AG10803 (cell line): ENCODE results near the gene TSTD1.
A peak's percentile ranks its signal among the peaks of the same experiment; 100 is the strongest.

Experiments
- DNase-seq: peaks from one replicate; pipeline ENCODE4 v3.0.0; 2010; ENCODE audit warnings: low read depth
- H3K4me3 ChIP-seq: 2 replicates; pipeline ENCODE4 v1.5.1; 2011; ENCODE audit warnings: mild to moderate bottlenecking, low read length, control low read depth
- TF ChIP-seq, protein P1 (sequence below): conservative IDR thresholded peaks from 2 replicates; pipeline ENCODE4 v1.5.1; 2011; ENCODE audit warnings: mild to moderate bottlenecking, low read length, control low read depth, inconsistent platforms

The TSTD1 gene

DNA sequence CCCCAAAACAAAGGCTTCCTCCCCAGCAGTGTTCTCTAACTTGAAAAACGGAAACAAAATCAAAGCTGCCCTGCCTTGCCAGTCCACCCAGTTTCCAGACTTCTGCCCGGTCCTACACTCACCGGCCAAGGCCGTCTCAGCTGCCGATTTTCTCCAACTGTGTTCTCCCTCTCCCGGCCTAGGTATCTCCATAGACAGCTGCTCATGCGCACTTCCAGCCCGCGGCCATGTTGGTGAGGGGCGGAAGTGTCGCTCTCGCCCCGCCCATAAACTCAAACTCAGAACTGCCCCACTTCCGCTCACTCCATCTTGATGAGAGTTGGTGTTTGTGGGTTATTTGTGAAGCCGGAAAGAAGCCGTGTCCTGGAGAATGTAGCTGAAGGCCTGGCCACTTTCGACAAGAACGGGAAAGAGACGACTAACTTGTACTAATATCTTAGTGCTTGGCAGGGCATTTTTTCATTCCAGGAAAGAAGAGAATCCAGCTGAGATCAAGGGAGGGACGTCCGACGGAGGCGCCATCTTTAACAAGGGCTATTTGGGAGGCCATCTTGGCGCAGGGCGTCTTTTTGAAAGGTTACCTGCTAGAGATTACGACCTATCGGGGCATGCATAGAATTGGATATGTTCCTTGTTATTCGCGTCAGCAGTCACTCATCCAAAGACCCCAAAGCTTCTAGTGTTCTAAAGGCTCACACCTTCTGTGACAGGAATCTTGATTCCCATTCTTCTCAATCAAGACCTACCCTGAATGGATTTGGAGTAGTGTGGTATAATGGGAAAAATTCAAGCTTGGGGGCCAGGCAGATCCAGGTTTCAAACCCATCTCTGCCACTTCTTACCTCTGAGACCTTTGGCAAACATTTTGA lies 7.2 kb upstream of the TSTD1 start, which contains the start of gene USF1:
TSS of gene USF1 (minus strand) at position 242 of the 869 bp plus-strand sequence. CDS start 2,702 bp downstream, outside the sequence.
- TF ChIP-seq, protein P1, sequence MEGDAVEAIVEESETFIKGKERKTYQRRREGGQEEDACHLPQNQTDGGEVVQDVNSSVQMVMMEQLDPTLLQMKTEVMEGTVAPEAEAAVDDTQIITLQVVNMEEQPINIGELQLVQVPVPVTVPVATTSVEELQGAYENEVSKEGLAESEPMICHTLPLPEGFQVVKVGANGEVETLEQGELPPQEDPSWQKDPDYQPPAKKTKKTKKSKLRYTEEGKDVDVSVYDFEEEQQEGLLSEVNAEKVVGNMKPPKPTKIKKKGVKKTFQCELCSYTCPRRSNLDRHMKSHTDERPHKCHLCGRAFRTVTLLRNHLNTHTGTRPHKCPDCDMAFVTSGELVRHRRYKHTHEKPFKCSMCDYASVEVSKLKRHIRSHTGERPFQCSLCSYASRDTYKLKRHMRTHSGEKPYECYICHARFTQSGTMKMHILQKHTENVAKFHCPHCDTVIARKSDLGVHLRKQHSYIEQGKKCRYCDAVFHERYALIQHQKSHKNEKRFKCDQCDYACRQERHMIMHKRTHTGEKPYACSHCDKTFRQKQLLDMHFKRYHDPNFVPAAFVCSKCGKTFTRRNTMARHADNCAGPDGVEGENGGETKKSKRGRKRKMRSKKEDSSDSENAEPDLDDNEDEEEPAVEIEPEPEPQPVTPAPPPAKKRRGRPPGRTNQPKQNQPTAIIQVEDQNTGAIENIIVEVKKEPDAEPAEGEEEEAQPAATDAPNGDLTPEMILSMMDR = no peak
- peak within 1 kb of the TSS; percentile 96 for H3K4me3 ChIP-seq
- DNase-seq = peak; percentile 94

DNA sequence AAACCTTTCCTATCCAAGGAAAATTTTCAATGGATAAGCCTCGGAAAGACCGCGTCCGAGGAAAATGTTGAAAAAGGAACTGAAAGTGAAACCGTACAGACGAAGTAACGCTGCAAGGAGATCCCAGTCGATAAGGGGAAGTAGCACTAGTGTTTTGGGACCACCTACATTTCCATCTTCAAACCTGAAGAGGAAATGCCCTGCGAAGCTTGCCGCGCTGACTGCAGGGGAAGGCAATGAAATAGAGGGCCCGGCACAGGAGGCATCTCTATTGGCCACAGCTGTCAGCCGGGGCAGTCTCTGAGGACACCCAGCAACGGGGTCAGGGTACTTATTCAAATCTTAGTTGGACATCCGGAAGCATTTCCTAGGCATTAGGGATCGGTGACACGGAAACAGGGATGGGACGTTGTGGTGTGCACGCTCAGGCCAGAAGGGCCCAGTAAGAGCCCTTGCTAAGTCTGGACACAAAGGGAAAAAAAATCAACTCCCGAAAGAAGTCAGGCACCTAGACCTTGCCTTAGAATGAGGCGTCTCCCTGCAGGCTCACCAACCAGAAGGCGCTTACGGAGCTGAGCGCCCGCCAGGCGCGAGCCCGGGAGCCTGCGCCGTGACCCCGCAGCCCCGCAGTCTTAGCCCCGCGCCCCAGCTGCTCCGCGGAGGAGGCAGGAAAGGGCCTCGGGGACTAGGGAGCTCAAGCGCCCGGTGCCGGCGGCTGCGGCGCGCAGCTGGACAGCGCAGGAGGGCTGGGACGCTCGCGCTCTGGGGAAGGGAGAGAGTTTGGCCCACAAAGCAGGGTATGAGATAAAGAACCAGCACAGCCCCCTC lies 6.4 kb upstream of the TSTD1 start:
- H3K4me3 ChIP-seq = peak overlapping the region; percentile 96
- DNase-seq = peak; percentile 54
- TF ChIP-seq, protein P1 = no peak

DNA sequence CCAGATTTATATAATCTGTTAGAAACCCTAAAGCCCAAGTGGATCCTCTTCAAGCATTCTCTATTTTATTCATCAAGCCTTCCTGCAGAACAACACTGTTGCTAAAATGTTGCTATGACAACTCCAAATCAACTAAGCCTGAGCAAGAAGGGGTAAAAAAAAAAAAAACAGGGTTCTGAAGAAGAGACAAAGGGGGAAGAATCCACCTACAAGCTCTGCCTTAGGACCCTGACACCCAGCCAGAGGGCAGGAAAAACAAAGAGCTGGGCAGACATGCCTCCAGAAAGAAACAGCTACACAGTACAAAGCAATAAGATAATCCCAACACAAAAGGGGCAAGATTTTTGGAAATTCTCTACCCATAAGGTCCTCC lies 5.8 kb upstream of the TSTD1 start:
- peak overlapping the region; percentile 96 for H3K4me3 ChIP-seq
- TF ChIP-seq, protein P1 = no peak
- peak; percentile 34 for DNase-seq

DNA sequence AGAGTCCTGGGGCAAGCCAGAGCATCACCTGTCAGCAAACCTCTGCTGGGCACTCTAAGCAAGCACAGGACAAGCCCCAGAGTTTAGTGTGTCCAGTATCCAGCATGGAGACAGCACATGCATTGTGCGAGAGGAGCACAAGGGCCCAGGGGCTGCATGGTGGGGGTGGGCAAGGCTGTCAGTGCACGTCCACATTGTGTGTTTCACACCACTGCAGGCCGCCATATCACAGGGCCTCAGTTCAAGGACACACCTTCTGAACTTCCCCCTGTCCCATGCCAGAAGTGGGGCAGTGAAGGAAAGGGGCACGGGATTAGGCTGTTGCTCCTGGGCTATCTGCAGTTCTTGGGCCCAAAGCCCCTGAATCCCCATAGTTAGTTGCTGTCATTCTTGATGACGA lies 782 bp upstream of the TSTD1 start:
- no peak overlapping the region for H3K4me3 ChIP-seq
- no peak for DNase-seq
- TF ChIP-seq, protein P1 = no peak

DNA sequence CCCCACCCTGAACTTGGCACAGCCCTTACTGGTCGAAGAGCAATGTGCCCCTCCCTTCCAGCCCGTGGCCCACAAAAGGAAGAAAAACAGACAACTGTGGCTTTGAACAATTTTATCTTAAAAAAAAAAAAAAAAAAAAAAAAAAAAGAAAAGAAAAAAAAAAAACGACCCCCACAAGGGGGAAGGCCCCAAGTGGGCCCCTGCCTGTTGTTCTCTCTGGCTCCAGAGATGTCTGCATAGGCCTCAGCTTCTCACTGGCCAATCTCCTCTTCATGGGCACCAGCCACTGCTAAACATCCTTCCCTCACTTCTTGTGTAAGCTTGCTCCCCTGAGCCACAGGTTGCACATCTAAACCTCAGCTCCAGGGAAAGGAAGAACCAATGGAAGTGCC lies 386 bp upstream of the TSTD1 start:
- H3K4me3 ChIP-seq = peak overlapping the region; percentile 58
- no peak for DNase-seq
- TF ChIP-seq, protein P1 = no peak

DNA sequence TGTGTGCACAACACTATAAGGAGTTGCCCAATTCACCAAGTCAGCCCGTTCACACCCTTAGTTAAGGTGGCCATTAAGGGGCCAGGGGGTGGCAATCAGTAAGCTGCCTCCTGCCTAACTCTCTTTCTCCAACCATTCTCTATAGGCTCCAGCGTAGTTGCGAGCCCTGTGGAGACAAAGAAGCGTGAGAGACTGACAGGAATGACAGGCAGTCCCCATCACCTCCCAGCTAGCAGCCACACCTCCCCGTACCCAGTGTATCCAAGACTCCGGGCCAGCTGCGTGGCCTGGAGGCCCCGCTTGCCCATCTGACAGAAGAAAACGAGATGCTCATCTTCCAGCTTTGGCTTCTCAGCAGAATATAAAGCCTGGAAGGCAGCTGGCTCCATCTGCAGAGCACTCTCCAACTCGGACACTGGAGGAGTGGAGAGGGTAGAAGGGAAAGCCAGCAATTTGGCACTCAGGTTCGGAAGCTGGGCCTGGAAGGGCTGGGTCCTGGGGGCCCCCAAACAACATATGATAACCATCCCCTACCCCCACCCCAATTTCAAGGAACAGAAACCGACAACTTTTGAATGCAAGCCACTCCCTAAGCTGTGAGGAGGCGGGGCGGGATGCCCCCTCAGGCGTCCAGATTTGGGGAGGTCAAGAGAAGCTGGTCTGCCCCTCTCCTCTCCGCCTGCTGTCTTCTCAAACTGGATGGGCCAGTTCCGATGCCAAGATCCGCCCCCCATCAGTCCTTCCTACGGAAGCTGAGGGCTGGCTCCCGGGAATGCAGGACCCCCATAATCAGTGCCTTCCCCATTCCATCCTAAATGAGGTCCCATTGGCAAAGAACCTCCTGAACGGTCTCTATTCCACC lies 872 bp downstream of the TSTD1 start:
- DNase-seq = no peak
- TF ChIP-seq, protein P1 = no peak
- peak overlapping the region; percentile 58 for H3K4me3 ChIP-seq
